Measurements from ENCODE around the gene NT5DC3. TPM values are rescaled to one million over a fixed set of nuclear protein-coding genes. Genes with fewer than 3 reads are reported as not detected.

The NT5DC3 gene
- total RNA-seq, 1 donor from 2014 or later: 40.2 TPM

DNA sequence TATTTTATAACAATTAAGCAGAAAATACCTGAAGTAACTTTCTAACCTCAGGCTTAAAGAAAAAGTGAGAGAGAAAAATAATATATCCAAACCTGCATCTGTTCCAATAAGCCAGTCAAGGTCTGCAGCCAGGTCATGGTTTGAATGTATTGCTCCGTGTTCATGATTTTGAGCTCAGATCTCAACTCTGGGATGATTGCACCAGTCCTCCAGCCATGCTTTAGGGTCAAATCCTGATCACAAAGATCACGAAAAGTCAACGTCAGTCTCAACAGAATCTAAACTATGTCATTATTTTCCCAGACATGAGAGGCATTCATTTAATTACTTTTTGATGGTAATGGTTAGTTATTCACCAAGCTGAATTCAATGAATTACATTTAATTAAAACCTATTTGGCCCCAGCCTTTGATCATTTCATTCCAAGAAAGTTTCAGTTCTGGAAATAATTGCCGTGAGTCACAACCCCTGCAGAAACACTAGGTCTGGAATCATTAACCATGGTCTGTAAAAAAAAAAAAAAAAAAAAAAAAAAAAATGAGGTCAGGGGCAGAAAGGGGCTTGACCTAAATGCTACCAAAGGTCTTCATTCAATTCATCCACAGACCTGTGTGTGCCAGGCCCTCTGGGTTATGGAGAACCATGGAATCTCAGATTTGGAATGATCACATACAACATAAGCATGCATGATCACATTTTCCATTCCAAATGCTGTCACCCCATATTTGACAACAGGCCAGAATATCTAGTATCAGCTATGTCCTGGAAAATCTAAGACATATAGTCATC lies 55.6 kb downstream of the NT5DC3 start:
- no peak for DNase-seq (ENCODE audit: low spot score)

DNA sequence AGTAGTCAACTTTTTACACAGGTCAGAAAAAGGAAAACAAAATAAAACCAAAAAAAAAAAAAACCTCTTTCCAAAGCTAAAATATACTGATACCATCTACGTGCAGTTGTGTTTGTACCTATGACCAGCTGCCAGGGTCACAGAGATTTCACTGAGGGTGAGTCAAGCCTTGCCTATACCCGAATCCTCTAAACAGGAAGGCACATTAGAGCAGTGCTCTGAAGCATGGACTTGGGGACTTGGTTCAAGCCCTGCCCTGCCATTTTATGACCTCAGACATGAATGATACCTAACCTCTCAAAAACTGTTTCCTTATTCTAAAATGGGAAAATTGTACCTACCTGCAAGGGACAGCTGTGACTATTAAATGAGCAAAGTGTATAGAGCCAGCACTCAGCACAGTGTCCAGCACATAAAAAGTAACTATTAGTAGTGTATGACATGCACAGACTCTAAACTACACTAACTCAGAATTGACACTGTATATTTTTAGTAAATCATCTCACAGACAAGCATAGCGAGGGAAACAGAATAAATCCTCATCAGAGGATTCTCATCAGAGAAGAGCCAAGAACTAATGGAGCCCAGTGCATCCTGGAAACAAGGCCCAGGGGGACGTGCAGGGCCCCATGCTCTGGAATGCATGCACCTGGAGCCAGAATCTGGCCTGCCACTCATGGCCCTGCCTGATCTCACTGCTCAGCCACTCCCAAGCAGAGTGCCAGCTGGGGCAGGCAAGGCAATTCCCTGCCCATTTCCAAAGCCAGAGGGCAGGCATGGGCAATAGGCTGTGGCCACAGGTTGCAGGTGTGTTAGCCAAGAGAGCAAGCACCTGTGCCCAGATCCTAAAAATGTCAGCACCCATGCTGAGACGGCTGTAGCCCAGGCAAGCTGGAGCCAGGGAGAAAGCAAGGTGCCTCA lies 57.0 kb downstream of the NT5DC3 start:
- peak; percentile 24 for DNase-seq (ENCODE audit: low spot score)

DNA sequence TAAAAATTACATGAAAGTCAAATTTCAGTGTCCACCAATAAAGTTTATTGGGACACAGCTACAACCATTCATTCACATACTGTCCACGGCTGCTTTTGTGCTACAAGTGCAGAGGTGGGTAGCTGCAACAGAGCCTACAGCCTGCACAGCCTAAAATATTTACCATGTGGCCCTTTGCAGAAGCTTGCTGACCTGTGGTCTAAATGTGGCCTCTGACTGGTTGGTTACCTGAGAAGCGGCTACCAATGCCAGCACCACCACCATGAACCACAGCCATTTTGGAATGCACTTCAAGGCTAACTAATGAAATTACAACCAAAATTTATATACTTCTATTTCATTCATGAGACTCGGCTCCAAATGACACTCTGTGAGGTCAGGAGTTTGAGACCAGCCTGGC lies 58.6 kb downstream of the NT5DC3 start:
- DNase-seq (ENCODE audit: low spot score): no peak

- no peak for DNase-seq (ENCODE audit: low spot score)
Observed at GRCh38 chr12:103780992-103781391, 60.0 kb downstream of the NT5DC3 start.

DNA sequence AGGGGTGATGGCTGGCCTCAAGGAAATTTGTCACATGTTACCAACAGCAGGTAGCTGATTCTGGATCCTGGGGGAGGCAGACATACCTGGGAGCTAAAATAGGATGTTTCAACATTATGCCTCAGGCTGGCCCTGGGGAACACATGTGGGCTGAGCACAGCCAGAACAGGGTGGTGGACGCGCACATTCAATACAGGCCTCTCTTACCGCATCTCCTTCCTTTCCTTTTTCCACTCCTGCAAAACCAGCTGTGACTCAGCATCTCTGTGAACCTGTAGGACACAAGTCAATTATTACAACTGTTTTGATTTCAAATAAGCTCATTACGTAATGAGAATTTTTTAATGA lies 61.0 kb downstream of the NT5DC3 start:
- no peak for DNase-seq (ENCODE audit: low spot score)

DNA sequence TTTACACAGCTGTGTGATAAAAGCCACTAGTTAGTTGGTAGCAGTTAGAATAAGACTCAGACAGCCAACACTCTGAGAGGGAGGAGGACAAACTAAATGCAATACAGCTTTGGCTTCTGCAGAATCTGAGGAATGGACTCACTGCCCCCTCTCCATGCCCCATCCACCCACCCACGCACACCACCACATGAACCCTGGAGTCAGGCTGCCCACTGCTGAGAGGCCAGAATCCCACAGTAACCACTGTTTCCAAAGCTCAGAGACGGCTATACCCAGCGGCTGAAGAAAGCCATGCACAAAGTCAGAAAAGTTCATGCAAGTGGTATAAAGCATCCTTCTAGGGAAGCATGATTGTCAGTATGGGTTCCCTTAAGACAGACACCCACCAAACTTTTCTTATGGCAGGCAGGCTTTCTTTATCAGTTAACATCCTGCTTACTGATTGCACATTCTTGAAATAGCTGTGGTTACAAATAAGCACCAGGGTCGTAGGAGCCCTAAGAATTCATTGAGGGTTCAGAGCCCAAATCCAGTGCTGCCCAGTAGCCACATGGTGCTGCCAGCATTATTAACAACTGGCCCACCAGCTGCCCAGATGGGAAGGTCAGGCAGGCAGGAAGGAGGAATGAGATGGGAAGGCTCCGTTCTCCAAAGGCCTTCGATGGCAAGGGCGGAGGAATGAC lies 61.5 kb downstream of the NT5DC3 start:
- no peak for DNase-seq (ENCODE audit: low spot score)

DNA sequence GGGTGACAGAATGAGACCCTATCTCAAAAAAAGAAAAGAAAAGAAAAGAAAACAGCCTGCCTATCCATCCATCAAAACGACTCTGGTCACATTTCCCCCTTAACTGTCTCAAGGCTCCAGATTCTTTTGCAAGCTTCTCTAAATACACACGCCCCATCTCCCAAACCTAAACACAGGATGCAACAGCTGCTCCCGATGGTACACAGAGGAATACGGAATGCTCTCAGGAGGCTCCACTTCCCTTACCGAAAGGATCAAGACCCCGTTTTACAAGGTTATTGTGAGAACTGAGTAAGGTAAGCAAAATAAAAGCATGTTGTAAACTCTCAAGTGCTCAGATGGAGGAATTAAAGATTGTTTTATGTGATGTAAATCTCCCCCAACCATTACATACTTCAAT lies 62.3 kb downstream of the NT5DC3 start:
- DNase-seq (ENCODE audit: low spot score): no peak

DNA sequence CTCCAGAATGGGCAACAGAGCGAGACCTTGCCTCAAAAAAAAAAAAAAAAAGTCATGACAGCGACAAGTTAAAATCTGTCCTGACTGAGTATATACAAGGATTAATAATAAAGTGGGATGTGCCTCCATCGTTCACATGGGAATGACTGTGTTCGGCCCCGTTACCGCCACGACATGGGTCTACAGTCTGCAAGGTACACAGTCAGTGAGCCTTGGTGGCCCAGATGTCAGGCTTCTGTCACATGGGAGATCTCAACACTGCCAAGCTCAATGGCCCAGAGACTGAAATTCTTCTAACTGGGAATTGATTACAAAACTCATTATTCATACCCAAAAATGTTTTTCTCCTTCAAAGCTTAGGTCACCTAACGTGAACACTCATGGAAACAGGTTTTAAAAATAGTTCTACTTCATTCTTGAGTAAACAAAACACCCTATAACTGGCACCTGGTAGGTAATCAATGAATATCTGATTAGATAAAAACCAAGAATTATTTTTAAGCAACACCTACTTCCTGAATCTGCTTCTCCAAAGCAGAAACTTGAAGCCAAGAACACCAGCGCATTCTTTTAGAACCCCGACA lies 66.0 kb downstream of the NT5DC3 start:
- DNase-seq (ENCODE audit: low spot score): no peak

- no peak for DNase-seq (ENCODE audit: low spot score)
Observed at GRCh38 chr12:103773109-103773910, 67.7 kb downstream of the NT5DC3 start.

GRCh38 chr12:103772367-103773108 lies 68.5 kb downstream of the NT5DC3 start:
- DNase-seq (ENCODE audit: low spot score): no peak

DNA sequence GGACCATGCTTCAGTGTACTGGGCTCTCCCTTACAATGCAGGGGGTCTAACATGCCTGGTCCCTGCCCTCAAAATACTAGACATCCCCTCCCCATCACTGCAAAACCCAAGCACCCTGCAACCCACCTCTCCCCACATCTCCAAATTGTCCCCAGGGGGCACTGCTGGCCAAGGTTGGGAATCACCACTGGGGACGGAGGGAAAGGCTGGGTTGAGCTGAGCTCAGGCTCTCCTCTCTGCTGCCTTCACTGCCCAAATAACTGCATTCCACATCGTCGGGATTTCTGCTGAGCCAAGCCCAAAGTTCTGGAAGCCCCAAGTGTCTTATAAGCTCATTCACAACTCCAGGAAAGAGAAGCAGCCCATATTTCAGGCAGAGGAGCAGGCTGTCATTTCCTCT lies 69.6 kb downstream of the NT5DC3 start:
- peak; percentile 15 for DNase-seq (ENCODE audit: low spot score)

DNA sequence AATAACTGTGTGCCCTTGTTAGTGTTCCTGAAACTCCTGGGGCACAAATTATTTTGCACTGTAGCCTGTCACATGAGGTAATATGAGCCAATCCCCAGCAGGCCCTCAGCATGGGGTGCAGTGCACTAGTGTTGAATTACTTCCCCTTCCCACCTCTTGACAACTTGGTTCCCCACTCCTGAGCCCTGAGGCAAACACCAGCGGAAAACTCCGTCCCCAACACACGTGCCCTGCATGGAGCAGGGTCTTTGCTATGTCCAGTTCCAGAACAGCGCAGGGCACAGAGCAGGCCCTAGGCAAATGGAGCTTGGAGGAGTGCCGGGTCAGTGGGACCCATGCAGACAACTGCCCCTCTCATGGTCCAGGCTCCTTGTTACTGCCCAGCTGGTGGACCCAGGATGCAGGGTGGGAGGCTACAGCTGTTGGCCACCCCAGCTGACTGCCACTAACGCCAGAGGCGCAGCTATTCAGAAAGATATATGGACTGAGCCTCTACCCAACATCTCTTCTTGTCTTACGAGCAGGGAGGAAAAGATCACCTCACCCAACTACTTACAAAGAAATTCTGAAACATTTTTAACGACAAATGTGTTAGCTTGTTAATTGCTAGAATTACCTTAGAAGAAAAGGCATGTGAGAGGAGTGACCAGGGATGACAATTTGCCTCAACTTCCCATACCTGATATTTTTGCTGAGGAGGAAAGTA lies 71.6 kb downstream of the NT5DC3 start:
- DNase-seq (ENCODE audit: low spot score): no peak

GRCh38 chr12:103768467-103769123 lies 72.4 kb downstream of the NT5DC3 start:
- no peak for DNase-seq (ENCODE audit: low spot score)

DNA sequence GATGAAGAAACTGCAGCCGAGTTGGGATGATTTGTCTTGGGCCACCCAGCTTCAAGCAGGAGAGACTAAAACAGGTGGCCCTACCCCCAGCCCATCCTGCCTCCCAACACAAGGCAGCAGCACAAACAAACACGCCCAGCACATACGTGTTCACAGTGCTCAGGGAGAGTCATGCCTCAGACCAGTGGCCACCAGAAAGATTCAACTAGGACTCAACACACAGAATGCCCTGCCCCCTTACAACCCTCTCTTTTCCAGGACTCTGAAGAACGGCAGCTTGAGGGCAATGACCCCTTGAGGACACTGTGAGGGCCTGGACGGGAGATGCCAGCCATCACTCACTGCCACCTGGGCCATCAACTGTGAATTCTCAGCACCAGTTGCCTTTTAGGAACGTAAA lies 75.0 kb downstream of the NT5DC3 start:
- DNase-seq (ENCODE audit: low spot score): no peak

DNA sequence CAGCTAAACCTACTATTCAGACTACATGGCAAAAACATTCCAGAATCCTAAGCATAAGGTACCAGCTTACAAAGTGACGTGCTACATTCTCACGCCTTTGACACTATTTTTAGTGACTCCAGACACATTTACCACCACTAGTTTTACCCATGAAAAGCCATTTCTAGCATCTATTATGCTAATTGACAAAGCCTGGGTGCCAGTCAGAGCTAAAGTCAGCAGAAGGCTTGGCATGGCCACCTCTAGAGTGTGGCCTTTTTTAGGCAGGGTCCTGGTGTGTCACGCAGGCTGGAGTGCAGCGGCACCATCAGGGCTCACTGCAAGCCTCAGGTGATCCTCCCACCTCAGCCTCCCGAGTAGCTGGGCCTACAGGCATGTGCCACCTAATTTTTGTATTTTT lies 75.7 kb downstream of the NT5DC3 start:
- no peak for DNase-seq (ENCODE audit: low spot score)

DNA sequence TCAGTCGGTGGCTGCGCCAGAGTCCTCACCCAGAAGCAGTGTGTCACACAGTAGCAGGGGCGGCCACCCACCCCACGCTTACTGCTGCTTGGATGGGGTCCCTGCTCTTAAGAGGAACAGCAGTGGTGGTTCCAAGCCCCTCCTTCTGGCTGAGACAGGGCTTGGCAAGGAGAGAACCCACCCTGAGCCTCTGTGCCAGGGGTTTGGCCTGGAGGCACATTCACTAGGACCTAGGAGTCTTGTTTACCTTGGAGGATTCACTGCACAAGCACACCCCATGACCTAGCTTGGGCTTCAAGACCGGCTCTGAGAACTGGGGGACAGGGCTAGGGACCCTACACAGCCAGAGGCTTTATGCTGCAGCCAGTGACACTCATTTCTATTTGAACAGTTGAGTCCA lies 78.6 kb downstream of the NT5DC3 start:
- DNase-seq (ENCODE audit: low spot score): no peak

DNA sequence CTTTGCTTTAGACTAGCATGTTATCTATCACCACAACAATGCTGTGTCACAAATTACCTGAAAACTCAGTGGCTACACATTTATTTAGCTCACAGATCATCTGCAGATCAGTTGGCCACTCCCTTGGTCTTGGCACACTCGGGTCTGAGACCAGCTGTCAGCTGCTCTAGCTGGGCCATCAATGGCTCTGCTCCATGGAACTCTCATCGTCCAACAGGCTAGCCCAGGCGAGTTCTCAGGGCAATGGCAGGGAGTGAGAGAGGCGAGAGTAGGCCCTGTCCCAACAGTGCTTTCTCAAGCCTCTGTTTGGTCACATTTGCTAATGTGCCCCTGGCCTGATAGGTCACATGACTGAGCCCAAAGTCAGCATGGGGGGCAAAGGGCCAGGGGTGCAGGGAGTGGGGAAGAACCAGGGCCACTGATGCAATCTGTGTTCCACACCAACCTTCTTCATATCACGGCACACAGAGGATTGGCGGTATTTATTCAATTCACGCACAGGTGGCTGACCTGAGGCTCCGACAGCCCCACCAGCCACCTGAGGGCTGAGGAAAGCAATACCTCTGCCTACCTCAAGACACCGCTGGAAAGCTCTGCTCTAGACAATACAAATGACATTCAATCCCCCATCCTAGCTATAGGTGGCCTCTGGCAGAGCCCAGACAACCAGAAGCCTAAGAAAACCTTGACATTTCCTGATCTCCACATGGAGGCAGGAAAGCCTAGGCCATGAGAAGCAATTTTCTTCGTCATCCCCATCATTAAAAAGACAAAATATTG lies 82.5 kb downstream of the NT5DC3 start:
- no peak for DNase-seq (ENCODE audit: low spot score)

- no peak for DNase-seq (ENCODE audit: low spot score)
Observed at GRCh38 chr12:103757248-103757647, 83.8 kb downstream of the NT5DC3 start.
